Fibroblast of lung (primary cell): Measurements from ENCODE around the gene CLCNKA.

ENCODE experiments used
- CTCF ChIP-seq, 2 donors: IDR thresholded peaks in 1 of 2; conservative IDR thresholded peaks in 1 of 2; 1 replicate in 1 of 2; 2 replicates in 1 of 2; pipeline ENCODE4 v1.5.1; 2011 to 2012; ENCODE audit warnings: low read length in 2 of 2, control low read depth in 1 of 2, inconsistent platforms in 1 of 2, low read depth in 1 of 2, mild to moderate bottlenecking in 1 of 2
- EZH2 ChIP-seq: IDR thresholded peaks from 2 replicates; pipeline ENCODE4 v1.5.1; 2012; ENCODE audit warnings: low read length, control low read depth, mild to moderate bottlenecking; ENCODE audit errors: missing control alignments

- TF ChIP-seq CTCF (conservative IDR thresholded peaks at IDR 0.05 in 1 of 2, IDR thresholded peaks at IDR 0.05 in 1 of 2; ENCODE audit: low read depth in 1 of 2, low read length in 2 of 2): no peak
- TF ChIP-seq EZH2: no peak
Observed at GRCh38 chr1:16022393-16022792, 557 bp downstream of the CLCNKA start.
